ENCODE results near the gene DBI. TPM values are rescaled to one million over a fixed set of nuclear protein-coding genes. Genes with fewer than 3 reads are reported as not detected.

DBI gene
- total and polyA plus RNA-seq, 2 experiments from 2014 or later = 171 to 873 TPM

DNA sequence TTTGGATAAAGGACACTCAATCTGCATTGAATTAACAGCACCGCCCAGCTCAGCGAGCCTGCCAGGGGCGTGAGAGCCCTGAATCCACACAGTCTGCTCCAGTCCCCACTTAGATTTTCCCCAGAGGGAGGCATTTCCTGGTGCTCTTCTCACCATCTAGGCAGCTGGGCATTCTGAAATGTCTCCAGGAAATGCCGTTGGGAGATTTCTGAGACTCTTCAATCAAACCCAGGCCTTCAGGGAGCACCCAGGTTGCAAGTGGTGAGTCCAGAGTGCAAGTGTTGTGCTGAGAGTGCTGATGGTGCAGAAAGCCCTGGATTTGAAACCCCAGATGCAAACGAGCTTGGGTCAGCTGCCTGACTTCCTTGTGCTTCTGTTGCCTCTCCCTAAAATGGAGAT lies 41.4 kb downstream of the DBI start:
- Mint-ChIP-seq H3K27me3 (ENCODE audit: insufficient read depth, low read depth, poor library complexity) (peaks cover 3% of the 10 kb centered on the region), H3K4me1 (peaks cover 7% of the 10 kb centered on the region; the same call in 1 of the 3 replicates), H3K9me3 (no peaks in the 10 kb centered on the region), H3K27ac (no peak overlapping the region; the same call in 1 of the 2 replicates), H3K4me3 (no peak overlapping the region), H3K36me3 (ENCODE audit: low read depth) (no peaks in the 10 kb centered on the region)
- Histone ChIP-seq H3K27me3 (ENCODE audit: insufficient read depth) (no peaks in the 10 kb centered on the region), H2AFZ (peak overlapping the region; percentile 68; the same call in 1 of the 2 replicates), H3K79me2 (replicated peaks; ENCODE audit: insufficient read depth) (no peaks in the 10 kb centered on the region), H3K4me1 (ENCODE audit: insufficient read depth) (no peaks in the 10 kb centered on the region), H3K4me3 (no peak overlapping the region), H3K4me2 (no peak overlapping the region), H4K20me1 (replicated peaks; ENCODE audit: insufficient read depth) (no peaks in the 10 kb centered on the region), H3K9me2 (ENCODE audit: insufficient read depth) (no peaks in the 10 kb centered on the region), H3F3A (replicated peaks; ENCODE audit: low read depth) (no peaks in the 10 kb centered on the region), H3K36me3 (ENCODE audit: insufficient read depth) (no peaks in the 10 kb centered on the region), H3K27ac (ENCODE audit: low read depth) (no peak overlapping the region)
- TF ChIP-seq EZH2phosphoT487 (IDR thresholded peaks at IDR 0.05; ENCODE audit: unreplicated experiment) (no peak), NANOG (IDR thresholded peaks at IDR 0.05; ENCODE audit: borderline replicate concordance) (no peak), JUNB (IDR thresholded peaks at IDR 0.05; ENCODE audit: unreplicated experiment) (no peak), ZNF114 (CRISPR knock-in tag; IDR thresholded peaks at IDR 0.05) (no peak), EZH2 (IDR thresholded peaks at IDR 0.05; ENCODE audit: low read depth, unreplicated experiment) (no peak), ZNF331 (CRISPR knock-in tag; IDR thresholded peaks at IDR 0.05; ENCODE audit: low read depth) (no peak), CREB1 (CRISPR knock-in tag; IDR thresholded peaks at IDR 0.05; ENCODE audit: low read depth) (no peak), POLR2AphosphoS5 (IDR thresholded peaks at IDR 0.05; ENCODE audit: low read depth) (no peak), STAT1 (IDR thresholded peaks at IDR 0.05; ENCODE audit: unreplicated experiment) (no peak)
- TF ChIP-seq, protein P1, sequence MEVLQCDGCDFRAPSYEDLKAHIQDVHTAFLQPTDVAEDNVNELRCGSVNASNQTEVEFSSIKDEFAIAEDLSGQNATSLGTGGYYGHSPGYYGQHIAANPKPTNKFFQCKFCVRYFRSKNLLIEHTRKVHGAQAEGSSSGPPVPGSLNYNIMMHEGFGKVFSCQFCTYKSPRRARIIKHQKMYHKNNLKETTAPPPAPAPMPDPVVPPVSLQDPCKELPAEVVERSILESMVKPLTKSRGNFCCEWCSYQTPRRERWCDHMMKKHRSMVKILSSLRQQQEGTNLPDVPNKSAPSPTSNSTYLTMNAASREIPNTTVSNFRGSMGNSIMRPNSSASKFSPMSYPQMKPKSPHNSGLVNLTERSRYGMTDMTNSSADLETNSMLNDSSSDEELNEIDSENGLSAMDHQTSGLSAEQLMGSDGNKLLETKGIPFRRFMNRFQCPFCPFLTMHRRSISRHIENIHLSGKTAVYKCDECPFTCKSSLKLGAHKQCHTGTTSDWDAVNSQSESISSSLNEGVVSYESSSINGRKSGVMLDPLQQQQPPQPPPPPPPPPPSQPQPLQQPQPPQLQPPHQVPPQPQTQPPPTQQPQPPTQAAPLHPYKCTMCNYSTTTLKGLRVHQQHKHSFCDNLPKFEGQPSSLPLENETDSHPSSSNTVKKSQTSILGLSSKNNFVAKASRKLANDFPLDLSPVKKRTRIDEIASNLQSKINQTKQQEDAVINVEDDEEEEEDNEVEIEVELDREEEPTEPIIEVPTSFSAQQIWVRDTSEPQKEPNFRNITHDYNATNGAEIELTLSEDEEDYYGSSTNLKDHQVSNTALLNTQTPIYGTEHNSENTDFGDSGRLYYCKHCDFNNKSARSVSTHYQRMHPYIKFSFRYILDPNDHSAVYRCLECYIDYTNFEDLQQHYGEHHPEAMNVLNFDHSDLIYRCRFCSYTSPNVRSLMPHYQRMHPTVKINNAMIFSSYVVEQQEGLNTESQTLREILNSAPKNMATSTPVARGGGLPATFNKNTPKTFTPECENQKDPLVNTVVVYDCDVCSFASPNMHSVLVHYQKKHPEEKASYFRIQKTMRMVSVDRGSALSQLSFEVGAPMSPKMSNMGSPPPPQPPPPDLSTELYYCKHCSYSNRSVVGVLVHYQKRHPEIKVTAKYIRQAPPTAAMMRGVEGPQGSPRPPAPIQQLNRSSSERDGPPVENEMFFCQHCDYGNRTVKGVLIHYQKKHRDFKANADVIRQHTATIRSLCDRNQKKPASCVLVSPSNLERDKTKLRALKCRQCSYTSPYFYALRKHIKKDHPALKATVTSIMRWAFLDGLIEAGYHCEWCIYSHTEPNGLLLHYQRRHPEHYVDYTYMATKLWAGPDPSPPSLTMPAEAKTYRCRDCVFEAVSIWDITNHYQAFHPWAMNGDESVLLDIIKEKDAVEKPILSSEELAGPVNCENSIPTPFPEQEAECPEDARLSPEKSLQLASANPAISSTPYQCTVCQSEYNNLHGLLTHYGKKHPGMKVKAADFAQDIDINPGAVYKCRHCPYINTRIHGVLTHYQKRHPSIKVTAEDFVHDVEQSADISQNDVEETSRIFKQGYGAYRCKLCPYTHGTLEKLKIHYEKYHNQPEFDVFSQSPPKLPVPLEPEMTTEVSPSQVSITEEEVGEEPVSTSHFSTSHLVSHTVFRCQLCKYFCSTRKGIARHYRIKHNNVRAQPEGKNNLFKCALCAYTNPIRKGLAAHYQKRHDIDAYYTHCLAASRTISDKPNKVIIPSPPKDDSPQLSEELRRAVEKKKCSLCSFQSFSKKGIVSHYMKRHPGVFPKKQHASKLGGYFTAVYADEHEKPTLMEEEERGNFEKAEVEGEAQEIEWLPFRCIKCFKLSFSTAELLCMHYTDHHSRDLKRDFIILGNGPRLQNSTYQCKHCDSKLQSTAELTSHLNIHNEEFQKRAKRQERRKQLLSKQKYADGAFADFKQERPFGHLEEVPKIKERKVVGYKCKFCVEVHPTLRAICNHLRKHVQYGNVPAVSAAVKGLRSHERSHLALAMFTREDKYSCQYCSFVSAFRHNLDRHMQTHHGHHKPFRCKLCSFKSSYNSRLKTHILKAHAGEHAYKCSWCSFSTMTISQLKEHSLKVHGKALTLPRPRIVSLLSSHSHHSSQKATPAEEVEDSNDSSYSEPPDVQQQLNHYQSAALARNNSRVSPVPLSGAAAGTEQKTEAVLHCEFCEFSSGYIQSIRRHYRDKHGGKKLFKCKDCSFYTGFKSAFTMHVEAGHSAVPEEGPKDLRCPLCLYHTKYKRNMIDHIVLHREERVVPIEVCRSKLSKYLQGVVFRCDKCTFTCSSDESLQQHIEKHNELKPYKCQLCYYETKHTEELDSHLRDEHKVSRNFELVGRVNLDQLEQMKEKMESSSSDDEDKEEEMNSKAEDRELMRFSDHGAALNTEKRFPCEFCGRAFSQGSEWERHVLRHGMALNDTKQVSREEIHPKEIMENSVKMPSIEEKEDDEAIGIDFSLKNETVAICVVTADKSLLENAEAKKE (CRISPR knock-in tag; IDR thresholded peaks at IDR 0.05) = no peak
- TF ChIP-seq, protein P2, sequence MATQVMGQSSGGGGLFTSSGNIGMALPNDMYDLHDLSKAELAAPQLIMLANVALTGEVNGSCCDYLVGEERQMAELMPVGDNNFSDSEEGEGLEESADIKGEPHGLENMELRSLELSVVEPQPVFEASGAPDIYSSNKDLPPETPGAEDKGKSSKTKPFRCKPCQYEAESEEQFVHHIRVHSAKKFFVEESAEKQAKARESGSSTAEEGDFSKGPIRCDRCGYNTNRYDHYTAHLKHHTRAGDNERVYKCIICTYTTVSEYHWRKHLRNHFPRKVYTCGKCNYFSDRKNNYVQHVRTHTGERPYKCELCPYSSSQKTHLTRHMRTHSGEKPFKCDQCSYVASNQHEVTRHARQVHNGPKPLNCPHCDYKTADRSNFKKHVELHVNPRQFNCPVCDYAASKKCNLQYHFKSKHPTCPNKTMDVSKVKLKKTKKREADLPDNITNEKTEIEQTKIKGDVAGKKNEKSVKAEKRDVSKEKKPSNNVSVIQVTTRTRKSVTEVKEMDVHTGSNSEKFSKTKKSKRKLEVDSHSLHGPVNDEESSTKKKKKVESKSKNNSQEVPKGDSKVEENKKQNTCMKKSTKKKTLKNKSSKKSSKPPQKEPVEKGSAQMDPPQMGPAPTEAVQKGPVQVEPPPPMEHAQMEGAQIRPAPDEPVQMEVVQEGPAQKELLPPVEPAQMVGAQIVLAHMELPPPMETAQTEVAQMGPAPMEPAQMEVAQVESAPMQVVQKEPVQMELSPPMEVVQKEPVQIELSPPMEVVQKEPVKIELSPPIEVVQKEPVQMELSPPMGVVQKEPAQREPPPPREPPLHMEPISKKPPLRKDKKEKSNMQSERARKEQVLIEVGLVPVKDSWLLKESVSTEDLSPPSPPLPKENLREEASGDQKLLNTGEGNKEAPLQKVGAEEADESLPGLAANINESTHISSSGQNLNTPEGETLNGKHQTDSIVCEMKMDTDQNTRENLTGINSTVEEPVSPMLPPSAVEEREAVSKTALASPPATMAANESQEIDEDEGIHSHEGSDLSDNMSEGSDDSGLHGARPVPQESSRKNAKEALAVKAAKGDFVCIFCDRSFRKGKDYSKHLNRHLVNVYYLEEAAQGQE (IDR thresholded peaks at IDR 0.05; ENCODE audit: unreplicated experiment) = no peak
- TF ChIP-seq, protein P3, sequence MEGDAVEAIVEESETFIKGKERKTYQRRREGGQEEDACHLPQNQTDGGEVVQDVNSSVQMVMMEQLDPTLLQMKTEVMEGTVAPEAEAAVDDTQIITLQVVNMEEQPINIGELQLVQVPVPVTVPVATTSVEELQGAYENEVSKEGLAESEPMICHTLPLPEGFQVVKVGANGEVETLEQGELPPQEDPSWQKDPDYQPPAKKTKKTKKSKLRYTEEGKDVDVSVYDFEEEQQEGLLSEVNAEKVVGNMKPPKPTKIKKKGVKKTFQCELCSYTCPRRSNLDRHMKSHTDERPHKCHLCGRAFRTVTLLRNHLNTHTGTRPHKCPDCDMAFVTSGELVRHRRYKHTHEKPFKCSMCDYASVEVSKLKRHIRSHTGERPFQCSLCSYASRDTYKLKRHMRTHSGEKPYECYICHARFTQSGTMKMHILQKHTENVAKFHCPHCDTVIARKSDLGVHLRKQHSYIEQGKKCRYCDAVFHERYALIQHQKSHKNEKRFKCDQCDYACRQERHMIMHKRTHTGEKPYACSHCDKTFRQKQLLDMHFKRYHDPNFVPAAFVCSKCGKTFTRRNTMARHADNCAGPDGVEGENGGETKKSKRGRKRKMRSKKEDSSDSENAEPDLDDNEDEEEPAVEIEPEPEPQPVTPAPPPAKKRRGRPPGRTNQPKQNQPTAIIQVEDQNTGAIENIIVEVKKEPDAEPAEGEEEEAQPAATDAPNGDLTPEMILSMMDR (conservative IDR thresholded peaks at IDR 0.05; ENCODE audit: low read depth in 2 of 2) = no peak
- TF ChIP-seq, protein P4, sequence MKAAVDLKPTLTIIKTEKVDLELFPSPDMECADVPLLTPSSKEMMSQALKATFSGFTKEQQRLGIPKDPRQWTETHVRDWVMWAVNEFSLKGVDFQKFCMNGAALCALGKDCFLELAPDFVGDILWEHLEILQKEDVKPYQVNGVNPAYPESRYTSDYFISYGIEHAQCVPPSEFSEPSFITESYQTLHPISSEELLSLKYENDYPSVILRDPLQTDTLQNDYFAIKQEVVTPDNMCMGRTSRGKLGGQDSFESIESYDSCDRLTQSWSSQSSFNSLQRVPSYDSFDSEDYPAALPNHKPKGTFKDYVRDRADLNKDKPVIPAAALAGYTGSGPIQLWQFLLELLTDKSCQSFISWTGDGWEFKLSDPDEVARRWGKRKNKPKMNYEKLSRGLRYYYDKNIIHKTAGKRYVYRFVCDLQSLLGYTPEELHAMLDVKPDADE (IDR thresholded peaks at IDR 0.05) = no peak
- ATAC-seq (peak; percentile 69), DNase-seq (ENCODE audit: low spot score) (peak; percentile 32)

Data from GM23338 (cell line).